DMS53 treated with DMSO at 0.1 percent for 48 hours (cell line): ENCODE results near the gene CFAP210.
A peak's percentile ranks its signal among the peaks of the same experiment; 100 is the strongest.

Experiments used
- DNase-seq: peaks from one replicate; lab custom pipeline; 2025; ENCODE audit not compliant: unreplicated experiment; lab: John Stamatoyannopoulos, UW

CFAP210 gene

GRCh38 chr2:169694113-169694893 is at the start of gene CFAP210, which contains the start of gene PHOSPHO2:
Gene CFAP210 (minus strand): TSS chr2:169694405. CDS start chr2:169694327, 78 bp downstream.
Gene PHOSPHO2 (plus strand): TSS chr2:169694469. CDS start chr2:169700972, 6,503 bp downstream.
- DNase-seq = peak; percentile 97

GRCh38 chr2:169743549-169743948 is 49.3 kb upstream of the CFAP210 start:
- no peak for DNase-seq

GRCh38 chr2:169739351-169739750 is 45.1 kb upstream of the CFAP210 start:
- no peak for DNase-seq

- no peak for DNase-seq
Measured at GRCh38 chr2:169738566-169739229, 44.5 kb upstream of the CFAP210 start.

- DNase-seq = no peak
Measured at GRCh38 chr2:169736902-169737301, 42.7 kb upstream of the CFAP210 start.

- DNase-seq = no peak
Measured at GRCh38 chr2:169735623-169736022, 41.4 kb upstream of the CFAP210 start.

GRCh38 chr2:169734169-169734847 is 40.1 kb upstream of the CFAP210 start:
- DNase-seq = peak; percentile 34

- DNase-seq = peak; percentile 36
Measured at GRCh38 chr2:169732583-169733358, 38.6 kb upstream of the CFAP210 start.

- no peak for DNase-seq
Measured at GRCh38 chr2:169732075-169732474, 37.9 kb upstream of the CFAP210 start.

GRCh38 chr2:169729274-169729605 is 35.0 kb upstream of the CFAP210 start:
- no peak for DNase-seq

- no peak for DNase-seq
Measured at GRCh38 chr2:169727065-169727464, 32.9 kb upstream of the CFAP210 start.

GRCh38 chr2:169721016-169721415 is 26.8 kb upstream of the CFAP210 start:
- no peak for DNase-seq

GRCh38 chr2:169718930-169719504 is 24.8 kb upstream of the CFAP210 start:
- DNase-seq = peak; percentile 16

- no peak for DNase-seq
Measured at GRCh38 chr2:169717691-169718063, 23.5 kb upstream of the CFAP210 start.

GRCh38 chr2:169716938-169717690 is 22.9 kb upstream of the CFAP210 start:
- peak; percentile 77 for DNase-seq

GRCh38 chr2:169716238-169716886 is 22.2 kb upstream of the CFAP210 start:
- DNase-seq = peak; percentile 54

- DNase-seq = peak; percentile 67
Measured at GRCh38 chr2:169715379-169716237, 21.4 kb upstream of the CFAP210 start.

GRCh38 chr2:169714699-169715098 is 20.5 kb upstream of the CFAP210 start:
- no peak for DNase-seq

GRCh38 chr2:169713331-169713730 is 19.1 kb upstream of the CFAP210 start:
- DNase-seq = no peak
